Measurements from ENCODE around the gene B3GALT4.

B3GALT4 gene

GRCh38 chr6:33292996-33293682 is 16.2 kb downstream of the B3GALT4 start:
- DNase-seq = no peak

- no peak for DNase-seq
These were observed 17.3 kb downstream of the B3GALT4 start for GRCh38 chr6:33294086-33294823.

- no peak for DNase-seq
These were observed 18.9 kb downstream of the B3GALT4 start for GRCh38 chr6:33295621-33296369.

- DNase-seq = no peak
These were observed 20.0 kb downstream of the B3GALT4 start for GRCh38 chr6:33296797-33297405.

GRCh38 chr6:33297406-33297955 is 20.6 kb downstream of the B3GALT4 start:
- no peak for DNase-seq

GRCh38 chr6:33297956-33298772 is 21.2 kb downstream of the B3GALT4 start:
- DNase-seq = peak; percentile 16

GRCh38 chr6:33298773-33299236 is 21.9 kb downstream of the B3GALT4 start, which contains the start of gene RGL2:
RGL2 (minus strand) TSS chr6:33298942; CDS start chr6:33298610, 332 bp downstream.
- peak; percentile 44 for DNase-seq

GRCh38 chr6:33299237-33299944 is 22.5 kb downstream of the B3GALT4 start:
- peak; percentile 83 for DNase-seq

- DNase-seq = no peak
These were observed 25.0 kb downstream of the B3GALT4 start for GRCh38 chr6:33301877-33302276.

GRCh38 chr6:33304216-33304615 is 27.3 kb downstream of the B3GALT4 start:
- no peak for DNase-seq

- DNase-seq = no peak
These were observed 28.1 kb downstream of the B3GALT4 start for GRCh38 chr6:33305052-33305451.

- DNase-seq = no peak
These were observed 29.4 kb downstream of the B3GALT4 start for GRCh38 chr6:33306356-33306755.

- peak; percentile 87 for DNase-seq
These were observed 35.6 kb downstream of the B3GALT4 start for GRCh38 chr6:33312361-33313104.

GRCh38 chr6:33313105-33313708 is 36.3 kb downstream of the B3GALT4 start:
- peak; percentile 73 for DNase-seq

GRCh38 chr6:33313709-33314514 is 37.0 kb downstream of the B3GALT4 start, which contains the start of gene TAPBP:
TAPBP (minus strand) TSS chr6:33314078; CDS start chr6:33314041, 37 bp downstream.
- peak; percentile 59 for DNase-seq

- DNase-seq = peak; percentile 57
These were observed 37.6 kb downstream of the B3GALT4 start for GRCh38 chr6:33314515-33314942.

- peak; percentile 41 for DNase-seq
These were observed 38.2 kb downstream of the B3GALT4 start for GRCh38 chr6:33314943-33315792.

Measured in DMS79 treated with DMSO at 0.1 percent for 48 hours (cell line).